Hypothalamus (tissue), 51 donors: ENCODE results near the gene FMN2.
"Not testable (repeated sequence)": the region's sequence is repeated elsewhere in the genome, so short reads cannot be mapped to it uniquely, and the experiment has no call there.

Source experiments
- DNase-seq, 51 donors: peaks; one replicate each; lab custom pipeline; 2025; lab: John Stamatoyannopoulos, UW

Gene FMN2

DNA sequence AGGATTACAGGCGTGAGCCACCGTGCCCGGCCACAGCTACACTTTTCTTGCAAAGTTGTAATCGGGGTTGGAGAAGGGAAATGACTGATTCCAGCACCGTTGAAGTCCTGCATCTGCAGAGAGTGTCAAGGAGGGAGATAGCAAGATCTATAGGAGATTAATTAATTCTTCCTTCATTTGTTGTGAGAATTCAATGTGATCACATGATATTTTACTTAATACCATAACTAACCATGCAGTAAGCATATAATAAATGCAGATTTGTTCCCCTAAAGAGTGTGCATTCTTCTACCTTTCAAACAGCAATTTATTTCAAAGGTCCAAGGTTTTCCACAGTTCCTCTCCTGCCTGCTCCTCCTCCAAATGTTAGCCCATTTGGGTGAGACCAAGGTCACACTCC, 315.7 kb downstream of the FMN2 start:
- no peak for DNase-seq

DNA sequence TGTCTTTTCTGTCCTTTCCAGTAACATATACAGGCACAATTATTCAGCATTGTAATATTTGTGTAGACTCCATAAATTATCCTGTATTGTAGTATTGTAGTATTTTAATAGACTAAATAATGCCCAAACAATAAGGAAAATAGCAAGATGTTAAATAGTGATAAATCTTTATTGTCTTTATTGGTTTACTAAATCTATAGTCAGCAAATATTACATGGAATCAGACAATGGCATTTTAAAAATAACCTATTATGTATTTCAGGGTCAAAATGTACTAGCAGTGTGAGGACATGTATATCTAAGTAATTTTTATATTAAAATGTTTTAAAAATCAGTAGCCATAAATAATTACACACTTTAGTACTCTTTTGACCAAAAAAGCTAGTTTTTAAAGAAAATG, 317.9 kb downstream of the FMN2 start:
- no peak for DNase-seq

- no peak for DNase-seq
Measured at GRCh38 chr1:240413732-240414131, 322.0 kb downstream of the FMN2 start.

DNA sequence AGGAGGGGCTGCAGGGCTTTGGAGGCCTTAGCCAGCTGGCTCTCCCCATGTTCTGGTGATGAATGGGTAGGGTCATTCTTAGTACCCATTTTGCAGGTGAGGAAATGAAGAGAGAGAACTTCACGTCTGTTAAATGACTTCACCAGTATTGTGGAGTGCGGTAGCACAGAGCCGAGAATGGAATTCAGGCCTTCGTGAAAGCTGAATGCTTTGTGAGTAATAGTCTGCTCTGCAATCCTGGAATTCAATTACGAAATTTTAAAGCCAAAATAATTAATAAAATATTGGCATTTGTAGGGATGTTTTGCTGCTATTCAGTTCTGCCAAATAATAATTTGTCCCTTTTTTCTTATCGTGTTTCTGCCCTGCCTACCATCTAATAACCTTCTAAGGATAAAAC, 322.6 kb downstream of the FMN2 start:
- no peak for DNase-seq

- not testable (repeated sequence) for DNase-seq
Measured at GRCh38 chr1:240415011-240415410, 323.3 kb downstream of the FMN2 start.

DNA sequence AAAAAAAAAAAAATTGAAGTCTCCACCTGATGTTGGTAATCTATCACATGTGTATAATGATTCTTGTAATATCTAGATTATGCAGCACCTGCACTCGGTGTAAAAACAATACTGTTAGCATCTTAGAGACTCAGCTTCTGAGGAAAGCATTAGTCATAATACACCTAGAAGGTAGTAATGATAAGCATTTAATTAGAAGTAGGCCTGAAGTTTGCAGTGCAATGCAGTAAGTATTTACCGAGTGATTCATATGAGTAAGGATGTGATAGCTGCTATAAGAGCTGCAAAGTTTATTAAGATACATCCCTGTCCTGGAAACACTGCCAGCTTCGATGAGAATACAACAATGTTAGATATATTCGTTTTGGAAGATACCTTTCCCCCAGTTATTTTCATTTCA, 323.8 kb downstream of the FMN2 start:
- DNase-seq: no peak

DNA sequence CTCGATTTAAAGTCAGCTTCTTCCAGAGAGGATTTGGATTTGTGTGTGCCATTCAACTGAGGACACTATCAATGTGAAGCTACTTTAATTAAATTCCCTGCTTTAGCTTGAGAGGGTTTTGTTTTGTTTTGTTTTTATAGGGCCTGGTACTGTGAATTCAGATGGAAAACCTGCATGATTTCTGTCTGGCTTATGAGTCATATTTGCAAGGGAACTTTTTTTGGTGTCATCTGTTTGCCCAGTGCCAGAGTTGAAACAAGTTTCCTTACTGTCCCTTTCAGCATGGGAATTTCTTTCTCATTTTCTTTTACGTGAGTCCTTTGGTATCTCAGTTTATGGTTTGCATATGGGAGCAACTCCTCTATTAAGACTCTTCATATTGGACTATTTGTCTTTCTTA, 325.6 kb downstream of the FMN2 start:
- DNase-seq: no peak

DNA sequence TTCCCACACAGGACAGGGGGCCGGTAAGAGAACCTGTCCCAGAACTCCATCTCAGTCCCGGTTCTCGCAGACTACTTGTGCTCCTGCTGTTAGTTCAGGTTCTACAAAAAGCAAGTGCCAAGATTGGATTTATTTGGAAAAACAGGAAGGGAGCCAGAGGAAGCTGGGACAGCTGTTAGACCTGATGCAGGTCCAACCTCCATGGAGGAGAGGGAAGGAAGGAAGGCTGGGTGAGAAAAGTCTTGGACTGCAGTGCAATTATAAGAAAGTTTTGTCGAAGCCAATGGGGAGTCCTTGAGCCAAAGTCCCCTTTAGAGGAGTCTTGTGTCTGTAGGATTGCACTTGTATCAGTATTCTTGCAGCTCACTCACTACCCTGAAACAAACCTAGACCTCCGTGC, 329.1 kb downstream of the FMN2 start:
- DNase-seq: no peak

DNA sequence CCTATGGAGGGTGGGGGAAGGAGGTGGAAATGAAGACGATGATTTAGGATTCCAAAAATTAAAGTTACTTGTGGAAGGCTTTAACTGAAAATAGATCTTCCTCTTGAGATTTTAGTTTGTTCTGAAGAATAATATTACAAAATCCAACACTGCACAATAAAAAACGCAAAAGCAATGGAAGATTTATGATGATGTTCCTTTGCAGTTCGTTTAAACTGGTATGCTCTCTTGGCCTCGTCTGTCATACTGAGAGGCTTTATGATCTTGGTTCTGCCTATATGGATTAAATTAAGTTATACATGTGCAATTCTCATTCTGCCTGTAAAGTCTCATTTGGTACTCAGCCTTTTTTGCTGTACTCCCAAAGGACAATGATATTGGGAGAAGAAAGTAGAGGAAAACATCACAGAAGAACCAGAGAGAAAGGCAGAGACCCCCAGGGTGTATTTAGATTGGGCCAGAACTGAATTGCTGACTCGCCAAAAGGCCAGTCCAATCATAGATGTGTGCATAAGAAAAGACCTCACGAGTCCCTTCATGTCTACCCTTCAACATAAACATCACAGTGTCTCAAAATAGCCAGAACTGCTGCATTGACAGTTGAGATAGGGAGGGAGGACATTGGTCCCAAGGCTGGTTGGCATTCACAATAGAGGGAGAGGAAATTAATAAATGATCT, 331.7 kb downstream of the FMN2 start:
- no peak for DNase-seq

DNA sequence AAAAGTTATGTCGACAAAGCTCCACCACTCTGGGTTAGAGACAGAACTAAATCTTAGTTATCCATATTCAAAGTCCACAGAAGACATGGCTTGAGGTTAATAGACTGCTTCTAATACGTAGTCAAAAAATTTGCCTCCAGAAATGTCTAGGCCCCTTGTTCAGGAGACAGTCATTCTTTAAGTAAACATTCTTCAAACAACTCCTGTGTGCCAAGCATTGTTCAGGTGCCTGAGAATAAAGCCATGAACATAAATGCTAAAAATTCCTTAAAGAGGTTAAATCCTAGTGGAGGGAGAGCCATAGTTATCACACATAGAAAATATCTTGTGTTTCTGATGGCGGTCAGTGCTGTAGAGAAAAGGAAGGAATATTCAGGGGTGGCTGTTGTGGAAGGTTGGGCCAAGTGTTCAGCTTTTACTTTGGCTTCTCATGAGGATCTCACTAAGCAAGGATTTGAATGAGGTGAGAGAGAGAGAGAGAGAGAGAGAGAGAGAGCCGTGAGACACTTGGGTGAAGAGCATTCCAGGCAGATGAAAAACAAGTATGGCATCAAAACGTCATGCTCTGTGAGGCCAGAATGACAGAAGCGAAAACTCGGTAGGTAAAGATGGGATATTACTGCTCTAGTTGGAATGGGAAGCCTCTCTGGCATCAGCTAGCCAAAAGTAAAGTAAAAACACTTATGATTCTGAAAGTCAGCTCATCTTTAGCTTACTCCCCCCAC, 333.2 kb downstream of the FMN2 start:
- no peak for DNase-seq

- no peak for DNase-seq
Measured at GRCh38 chr1:240426051-240426450, 334.4 kb downstream of the FMN2 start.

- DNase-seq: no peak
Measured at GRCh38 chr1:240435996-240436566, 344.4 kb downstream of the FMN2 start.

GRCh38 chr1:240441669-240442068, 350.0 kb downstream of the FMN2 start:
- DNase-seq: no peak

DNA sequence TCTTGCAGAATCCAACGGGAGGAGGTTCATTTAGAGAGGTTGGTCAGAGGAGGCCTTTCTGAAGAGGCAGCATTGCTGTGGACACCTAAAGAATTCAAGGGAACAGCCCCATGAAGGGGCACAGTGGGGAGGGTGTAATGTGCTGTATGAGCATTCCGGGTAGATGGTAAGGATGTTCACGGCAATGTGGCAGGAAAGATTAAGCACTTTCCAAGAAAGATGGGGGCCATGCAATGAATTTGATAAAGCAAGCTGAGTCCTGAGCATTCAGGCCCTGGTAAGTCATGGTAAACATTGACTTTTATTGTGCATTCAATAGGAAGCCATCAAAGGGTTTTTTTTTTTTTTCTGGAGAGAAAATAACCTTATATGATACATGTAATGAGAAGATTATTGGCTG, 353.7 kb downstream of the FMN2 start:
- DNase-seq: no peak

GRCh38 chr1:240455228-240455821, 363.6 kb downstream of the FMN2 start:
- no peak for DNase-seq

GRCh38 chr1:240457203-240457602, 365.5 kb downstream of the FMN2 start:
- no peak for DNase-seq

DNA sequence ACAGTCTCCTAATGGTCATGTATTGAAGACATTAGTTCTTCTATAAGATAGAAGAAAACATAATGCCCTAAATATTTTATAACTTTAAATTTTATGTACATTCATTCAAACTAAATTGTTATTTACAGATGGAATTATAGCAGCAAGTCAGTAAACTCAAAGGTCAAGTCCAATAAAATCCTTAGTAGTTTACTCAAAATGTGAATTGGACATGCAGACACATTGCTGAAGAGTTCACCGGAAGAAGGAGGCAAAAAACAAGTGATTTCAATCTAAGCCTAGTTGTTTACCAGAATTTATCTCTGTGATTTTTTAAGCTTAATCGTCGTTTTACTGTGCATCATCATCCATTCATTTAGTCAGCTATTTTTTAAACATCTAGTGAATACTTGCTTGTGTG, 370.6 kb downstream of the FMN2 start:
- DNase-seq: no peak

DNA sequence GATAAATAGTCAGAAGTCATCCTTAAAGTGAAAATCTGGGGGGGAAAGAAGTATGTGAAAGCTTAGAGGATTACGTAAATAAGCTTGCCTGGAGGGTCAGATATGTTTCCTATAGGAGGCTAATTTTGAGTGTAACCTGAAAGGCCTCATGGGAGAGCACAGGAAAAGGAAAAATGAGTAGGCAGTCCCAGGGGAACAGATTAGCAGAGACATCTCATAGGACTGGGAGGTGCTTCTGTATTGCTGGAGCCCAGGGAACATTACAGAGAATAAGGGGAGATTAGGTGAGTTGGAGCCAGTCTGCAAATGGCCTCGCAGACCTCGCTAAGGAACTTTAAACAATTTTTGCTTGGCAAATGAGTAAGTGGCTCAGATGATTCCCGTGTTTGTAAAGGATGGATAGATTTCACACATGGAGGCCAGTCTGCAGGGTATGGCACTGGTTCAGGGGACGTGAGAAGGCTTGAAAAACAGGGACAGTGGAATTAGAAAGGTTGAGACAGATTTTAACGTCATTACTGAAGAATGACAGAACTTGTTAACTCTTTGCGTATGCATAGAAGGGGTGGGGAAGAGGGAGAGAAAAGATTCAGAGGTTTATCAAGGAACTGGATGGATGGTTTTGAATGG, 371.2 kb downstream of the FMN2 start:
- no peak for DNase-seq

DNA sequence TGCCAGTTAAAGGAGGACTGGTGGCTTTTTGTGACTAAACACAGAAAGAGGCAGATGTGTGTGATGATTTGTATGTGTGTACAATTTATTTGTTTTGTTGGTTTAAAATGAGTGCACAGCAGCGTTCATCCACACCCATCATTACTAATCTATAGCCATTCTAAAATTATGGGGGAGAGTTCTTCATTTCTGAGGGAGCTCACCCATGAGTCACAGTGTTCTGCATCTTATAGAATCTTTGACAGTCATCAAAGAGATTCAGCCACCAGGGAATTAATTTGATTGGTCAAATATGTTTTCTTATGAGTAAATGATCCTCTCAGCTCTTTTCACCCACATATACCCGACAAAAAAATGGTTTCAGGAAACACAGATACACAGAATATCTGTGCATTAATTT, 372.4 kb downstream of the FMN2 start:
- DNase-seq: no peak

GRCh38 chr1:240465531-240465940, 373.9 kb downstream of the FMN2 start:
- no peak for DNase-seq

- DNase-seq: no peak
Measured at GRCh38 chr1:240466509-240466908, 374.8 kb downstream of the FMN2 start.
